ENCODE results near the gene DYNLRB1.

- TF ChIP-seq CTCF (IDR thresholded peaks at IDR 0.05) (no peak), POLR2A (IDR thresholded peaks at IDR 0.05) (no peak)
Measured at GRCh38 chr20:34574861-34575260, 58.6 kb downstream of the DYNLRB1 start.
